Activated CD8-positive, alpha-beta T cell treated with anti-CD3 and anti-CD28 coated beads, Interleukin-2, amount 10 ng/mL, durations not matched to agents 7 days and 5 days (primary cell): ENCODE results near the gene EGFLAM. TPM values are rescaled to one million over a fixed set of nuclear protein-coding genes. Genes with fewer than 3 reads are reported as not detected.

Experiments
- ATAC-seq: fragments of 150-1000 bp; cut with Tn5 transposase; one replicate; pipeline ENCODE4 v1.10.0; 2021; ENCODE audit warnings: moderate library complexity
- CTCF ChIA-PET: fragments of 350-600 bp; sonication (Branson Sonifier 250); formaldehyde crosslinking; loops from one replicate; lab custom pipeline; 2021; ENCODE audit warnings: antibody characterized with exemption; lab: Charles Lee
- POLR2A ChIA-PET: fragments of 350-600 bp; sonication (Branson Sonifier 250); formaldehyde crosslinking; loops from one replicate; lab custom pipeline; 2021; ENCODE audit warnings: antibody characterized with exemption; lab: Charles Lee
- DNase-seq: peaks from one replicate; pipeline ENCODE4 v3.0.0-alpha.2; 2020
- H3K27ac Mint-ChIP-seq: one replicate; pipeline ENCODE4 v1.8.0; 2021; ENCODE audit warnings: mild to moderate bottlenecking, mixed read lengths
- H3K27me3 Mint-ChIP-seq: one replicate; pipeline ENCODE4 v1.8.0; 2021; ENCODE audit warnings: low read depth, mixed read lengths
- H3K36me3 Mint-ChIP-seq: one replicate; pipeline ENCODE4 v1.8.0; 2021; ENCODE audit warnings: low read depth, mixed read lengths
- H3K4me1 Mint-ChIP-seq: one replicate; pipeline ENCODE4 v1.8.0; 2021; ENCODE audit warnings: low read depth, mixed read lengths
- H3K4me3 Mint-ChIP-seq: one replicate; pipeline ENCODE4 v1.8.0; 2021; ENCODE audit warnings: mild to moderate bottlenecking, mixed read lengths
- H3K9me3 Mint-ChIP-seq: one replicate; pipeline ENCODE4 v1.8.0; 2022; ENCODE audit warnings: mixed read lengths; ENCODE audit not compliant: insufficient read depth
- total RNA-seq, 2 experiments: library from RNA; stranded (reverse); gene quantifications; one replicate each; pipeline ENCODE4 v1.2.3, GENCODE V29; 2021

The EGFLAM gene
- total RNA-seq, 2 experiments from 2014 or later, result not detected

- H3K27me3 Mint-ChIP-seq, result peaks cover 20% of the 10 kb centered on the region
- no peak for DNase-seq
- ChIA-PET CTCF (interaction anchor here (0.7 to 3.5 kb wide), 7 partner anchors 16 to 431 kb away, joined by 3 to 26 read pairs (median 4); no protein-coding TSS in a partner anchor), POLR2A (no interaction called here)
- no peak overlapping the region for H3K4me3 Mint-ChIP-seq
- H3K4me1 Mint-ChIP-seq, result peaks cover 7% of the 10 kb centered on the region
- no peaks in the 10 kb centered on the region for H3K36me3 Mint-ChIP-seq
- no peak for ATAC-seq
- no peak overlapping the region for H3K27ac Mint-ChIP-seq
- no peaks in the 10 kb centered on the region for H3K9me3 Mint-ChIP-seq
Measured at GRCh38 chr5:38383701-38384100, 125.3 kb downstream of the EGFLAM start.

DNA sequence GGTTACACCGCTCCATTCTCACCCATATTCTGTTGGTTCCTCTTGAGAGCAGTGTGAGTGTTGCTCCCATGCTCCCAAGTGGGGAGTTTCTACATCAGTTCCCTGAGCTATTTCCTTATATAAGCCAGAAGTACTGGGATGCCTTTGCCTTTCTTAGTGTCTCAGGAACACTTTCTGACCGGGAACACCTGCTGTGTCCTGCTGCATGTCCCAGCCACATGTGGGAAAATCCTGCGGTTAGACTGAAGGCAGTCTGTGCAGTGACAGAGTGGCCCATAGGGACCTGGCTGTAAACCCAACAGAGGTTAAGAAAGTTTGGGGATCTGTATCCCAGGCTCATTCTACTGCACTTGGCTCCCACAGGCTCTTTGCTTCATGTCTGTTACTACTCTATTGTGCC, 126.0 kb downstream of the EGFLAM start:
- Mint-ChIP-seq H3K4me3 (no peak overlapping the region), H3K4me1 (peaks cover 5% of the 10 kb centered on the region), H3K27me3 (peaks cover 14% of the 10 kb centered on the region), H3K27ac (no peak overlapping the region), H3K9me3 (no peaks in the 10 kb centered on the region), H3K36me3 (no peaks in the 10 kb centered on the region)
- CTCF ChIA-PET, result interaction anchor here (1.4 to 3.5 kb wide), 2 partner anchors 36 to 58 kb away, joined by 3 to 13 read pairs; no protein-coding TSS in a partner anchor
- DNase-seq (no peak), ATAC-seq (no peak)
- POLR2A ChIA-PET, result no interaction called here

- H3K9me3 Mint-ChIP-seq, result no peaks in the 10 kb centered on the region
- H3K27me3 Mint-ChIP-seq, result peaks cover 2% of the 10 kb centered on the region
- H3K36me3 Mint-ChIP-seq, result no peaks in the 10 kb centered on the region
- ChIA-PET POLR2A (no interaction called here), CTCF (interaction anchor here (1.0 kb wide), 1 partner anchor 447 kb away, joined by 3 read pairs; no protein-coding TSS in a partner anchor)
- no peak overlapping the region for H3K4me3 Mint-ChIP-seq
- no peak overlapping the region for H3K27ac Mint-ChIP-seq
- ATAC-seq (no peak), DNase-seq (no peak)
- peaks cover 3% of the 10 kb centered on the region for H3K4me1 Mint-ChIP-seq
Measured at GRCh38 chr5:38387161-38387560, 128.8 kb downstream of the EGFLAM start.

GRCh38 chr5:38393636-38394035, 135.3 kb downstream of the EGFLAM start:
- Mint-ChIP-seq H3K9me3 (no peaks in the 10 kb centered on the region), H3K4me3 (no peak overlapping the region), H3K4me1 (no peaks in the 10 kb centered on the region), H3K27me3 (peaks cover 4% of the 10 kb centered on the region), H3K27ac (no peak overlapping the region), H3K36me3 (no peaks in the 10 kb centered on the region)
- DNase-seq, result no peak
- ATAC-seq, result no peak
- ChIA-PET CTCF (no interaction called here), POLR2A (no interaction called here)

- H3K36me3 Mint-ChIP-seq, result no peaks in the 10 kb centered on the region
- ATAC-seq (no peak), DNase-seq (no peak)
- H3K4me3 Mint-ChIP-seq, result no peak overlapping the region
- H3K27ac Mint-ChIP-seq, result no peak overlapping the region
- no peaks in the 10 kb centered on the region for H3K9me3 Mint-ChIP-seq
- peaks cover 7% of the 10 kb centered on the region for H3K27me3 Mint-ChIP-seq
- ChIA-PET POLR2A (no interaction called here), CTCF (interaction anchor here (1.9 kb wide), 1 partner anchor 14 kb away, joined by 7 read pairs; no protein-coding TSS in a partner anchor)
- no peaks in the 10 kb centered on the region for H3K4me1 Mint-ChIP-seq
Measured at GRCh38 chr5:38396766-38397165, 138.4 kb downstream of the EGFLAM start.

DNA sequence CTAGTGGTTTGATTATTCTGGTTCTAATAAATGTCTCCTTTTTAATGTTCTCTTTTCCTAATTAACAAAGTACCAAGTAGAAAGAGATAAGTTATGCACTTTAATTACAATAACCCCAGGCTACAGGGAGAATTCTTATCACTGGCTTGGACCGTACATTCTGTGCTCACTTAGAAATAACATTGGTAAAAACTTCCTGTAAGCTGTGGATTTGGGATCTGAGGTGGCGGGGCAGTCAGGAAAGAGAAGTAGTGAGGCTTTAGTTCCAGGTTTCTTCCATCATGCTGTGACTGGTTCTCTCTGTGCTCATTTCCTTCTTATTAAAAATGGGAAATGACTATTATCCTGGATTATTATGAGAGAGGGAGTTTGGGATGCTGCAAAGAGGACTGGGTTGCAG, 142.0 kb downstream of the EGFLAM start:
- ATAC-seq, result no peak
- no peaks in the 10 kb centered on the region for H3K36me3 Mint-ChIP-seq
- no peak for DNase-seq
- H3K4me1 Mint-ChIP-seq, result no peaks in the 10 kb centered on the region
- CTCF ChIA-PET, result interaction anchor here (1.4 to 2.3 kb wide), 2 partner anchors 18 to 20 kb away, joined by 3 to 7 read pairs; no protein-coding TSS in a partner anchor
- H3K27ac Mint-ChIP-seq, result no peak overlapping the region
- POLR2A ChIA-PET, result no interaction called here
- peaks cover 20% of the 10 kb centered on the region for H3K27me3 Mint-ChIP-seq
- H3K4me3 Mint-ChIP-seq, result no peak overlapping the region
- no peaks in the 10 kb centered on the region for H3K9me3 Mint-ChIP-seq

- no peak overlapping the region for H3K27ac Mint-ChIP-seq
- H3K4me1 Mint-ChIP-seq, result no peaks in the 10 kb centered on the region
- no peak overlapping the region for H3K4me3 Mint-ChIP-seq
- no peak for ATAC-seq
- DNase-seq, result no peak
- no peaks in the 10 kb centered on the region for H3K36me3 Mint-ChIP-seq
- no peaks in the 10 kb centered on the region for H3K9me3 Mint-ChIP-seq
- ChIA-PET POLR2A (no interaction called here), CTCF (interaction anchor here (1.4 to 2.3 kb wide), 2 partner anchors 18 to 19 kb away, joined by 3 to 7 read pairs; no protein-coding TSS in a partner anchor)
- peaks cover 18% of the 10 kb centered on the region for H3K27me3 Mint-ChIP-seq
Measured at GRCh38 chr5:38401145-38401544, 142.8 kb downstream of the EGFLAM start.

- peaks cover 18% of the 10 kb centered on the region for H3K27me3 Mint-ChIP-seq
- H3K9me3 Mint-ChIP-seq, result no peaks in the 10 kb centered on the region
- H3K4me1 Mint-ChIP-seq, result no peaks in the 10 kb centered on the region
- no peak for ATAC-seq
- ChIA-PET CTCF (no interaction called here), POLR2A (no interaction called here)
- no peak for DNase-seq
- H3K4me3 Mint-ChIP-seq, result no peak overlapping the region
- H3K36me3 Mint-ChIP-seq, result no peaks in the 10 kb centered on the region
- no peak overlapping the region for H3K27ac Mint-ChIP-seq
Measured at GRCh38 chr5:38403406-38403805, 145.0 kb downstream of the EGFLAM start.

DNA sequence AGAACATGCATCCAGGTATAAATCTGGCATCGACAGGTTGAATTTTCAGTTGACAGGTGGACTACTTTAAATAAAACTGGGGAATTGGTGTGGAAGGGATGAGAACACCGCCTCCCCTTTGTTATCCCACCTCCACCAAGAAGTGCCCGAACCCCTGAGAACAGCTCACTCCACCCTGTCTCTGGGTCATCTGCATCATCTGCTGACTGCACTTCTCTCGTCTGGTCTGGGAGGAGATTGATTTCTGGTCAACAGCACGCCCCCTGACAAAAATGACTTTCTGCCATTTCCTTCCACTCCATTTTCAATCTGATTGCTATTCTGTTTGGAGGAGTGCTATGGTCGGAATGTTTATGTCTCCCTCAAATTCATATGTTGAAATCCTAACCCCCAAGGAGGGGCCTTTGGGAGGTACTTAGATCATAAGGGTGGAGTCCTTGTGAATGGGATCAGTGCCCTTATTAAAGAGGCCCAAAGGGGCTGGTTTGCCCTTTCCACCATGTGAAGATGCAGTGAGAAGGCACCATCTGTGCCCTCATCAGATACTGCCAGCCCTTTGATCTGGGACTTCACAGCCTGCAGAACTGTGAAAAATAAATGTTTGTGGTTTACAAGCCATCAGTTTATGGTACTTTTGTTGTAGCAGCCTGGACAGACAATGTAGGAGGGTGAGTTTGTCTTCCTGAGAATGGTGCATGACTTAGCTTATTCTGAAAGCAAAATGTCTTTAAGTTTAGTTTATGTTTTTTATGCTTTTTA, 145.7 kb downstream of the EGFLAM start:
- DNase-seq (no peak), ATAC-seq (no peak)
- ChIA-PET CTCF (no interaction called here), POLR2A (no interaction called here)
- no peaks in the 10 kb centered on the region for H3K9me3 Mint-ChIP-seq
- no peaks in the 10 kb centered on the region for H3K36me3 Mint-ChIP-seq
- peaks cover 18% of the 10 kb centered on the region for H3K27me3 Mint-ChIP-seq
- H3K4me3 Mint-ChIP-seq, result no peak overlapping the region
- no peak overlapping the region for H3K27ac Mint-ChIP-seq
- H3K4me1 Mint-ChIP-seq, result no peaks in the 10 kb centered on the region

- Mint-ChIP-seq H3K4me3 (no peak overlapping the region), H3K27me3 (peaks cover 18% of the 10 kb centered on the region), H3K27ac (no peak overlapping the region), H3K4me1 (no peaks in the 10 kb centered on the region), H3K36me3 (no peaks in the 10 kb centered on the region), H3K9me3 (no peaks in the 10 kb centered on the region)
- CTCF ChIA-PET, result interaction anchor here (1.2 kb wide), 1 partner anchor 16 kb away, joined by 4 read pairs; no protein-coding TSS in a partner anchor
- no peak for DNase-seq
- POLR2A ChIA-PET, result no interaction called here
- ATAC-seq, result no peak
Measured at GRCh38 chr5:38404667-38405276, 146.4 kb downstream of the EGFLAM start.

- ChIA-PET CTCF (interaction anchor here (1.2 to 1.3 kb wide), 2 partner anchors 12 to 26 kb away, joined by 3 to 4 read pairs; no protein-coding TSS in a partner anchor), POLR2A (interaction anchor here (0.6 kb wide), 1 partner anchor 23 kb away, joined by 3 read pairs; no protein-coding TSS in a partner anchor)
- no peak overlapping the region for H3K4me3 Mint-ChIP-seq
- ATAC-seq (no peak), DNase-seq (no peak)
- H3K36me3 Mint-ChIP-seq, result no peaks in the 10 kb centered on the region
- H3K27ac Mint-ChIP-seq, result no peak overlapping the region
- H3K27me3 Mint-ChIP-seq, result peaks cover under 1% of the 10 kb centered on the region
- no peaks in the 10 kb centered on the region for H3K4me1 Mint-ChIP-seq
- no peaks in the 10 kb centered on the region for H3K9me3 Mint-ChIP-seq
Measured at GRCh38 chr5:38408446-38409198, 150.3 kb downstream of the EGFLAM start.
